GM20000 (cell line): ENCODE results near the gene SERINC3.

ENCODE experiments used
- DNase-seq: peaks from one replicate; pipeline ENCODE4 v3.0.0; 2012; ENCODE audit warnings: low spot score
- CTCF ChIP-seq: IDR thresholded peaks from 2 replicates; pipeline ENCODE4 v1.5.1; 2012; ENCODE audit warnings: mild to moderate bottlenecking, control low read depth; ENCODE audit errors: extremely low read depth, missing control alignments

Gene SERINC3

DNA sequence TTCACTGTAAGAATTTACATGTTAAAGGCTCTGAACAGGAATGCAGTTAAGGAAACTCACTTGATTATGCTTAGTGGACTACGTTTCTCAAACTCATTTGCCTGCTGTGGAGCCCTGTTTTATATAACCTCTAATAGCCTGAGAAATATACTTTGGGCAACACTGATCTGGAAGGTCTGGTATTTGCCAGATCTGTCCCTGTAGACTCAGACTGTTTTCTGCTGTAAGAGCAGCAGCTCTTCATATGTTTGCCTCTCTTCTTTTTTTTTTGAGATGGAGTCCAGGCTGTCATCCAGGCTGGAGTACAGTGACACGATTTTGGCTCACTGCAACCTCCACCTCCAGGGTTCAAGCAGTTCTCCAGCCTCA lies 36.1 kb downstream of the SERINC3 start:
- TF ChIP-seq CTCF = no peak

DNA sequence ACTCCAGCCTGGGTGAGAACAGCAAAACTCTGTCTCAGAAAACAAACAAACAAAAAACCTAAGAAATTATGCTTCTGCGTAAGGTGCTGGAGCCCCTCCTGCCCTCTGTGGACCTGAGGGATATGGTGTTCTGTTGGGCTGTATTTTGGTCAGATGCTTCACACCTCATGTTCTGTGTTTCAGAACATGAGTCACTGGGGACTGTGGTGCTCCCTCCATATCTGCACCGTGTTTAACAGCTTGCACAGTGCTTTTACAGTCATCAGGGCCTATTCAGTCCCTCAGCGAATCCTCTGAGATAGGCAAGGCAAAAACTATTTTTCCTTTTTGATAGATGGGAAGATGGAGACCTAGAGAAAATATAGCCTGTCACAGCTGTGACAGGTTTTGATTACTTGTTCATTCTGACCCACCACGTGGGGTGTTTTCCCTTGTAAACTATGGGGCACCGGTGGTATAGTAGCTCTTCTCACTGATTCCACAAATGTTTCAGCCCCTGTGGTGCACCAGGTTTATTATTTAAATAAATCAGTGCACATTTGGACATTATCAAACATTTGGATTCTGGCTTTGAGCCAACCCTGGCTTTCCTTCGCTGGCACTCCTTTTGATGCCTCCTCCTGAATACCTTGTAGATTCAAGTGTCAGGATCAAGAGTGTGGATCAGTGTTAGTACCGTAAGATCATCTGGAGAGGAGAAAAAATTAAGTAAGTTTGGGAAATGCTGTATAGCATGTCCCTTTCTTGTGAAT lies 36.6 kb downstream of the SERINC3 start:
- DNase-seq = no peak
- no peak for TF ChIP-seq CTCF

More for the DNA sequence above, 36.1 kb downstream of the SERINC3 start:
- DNase-seq = no peak

DNA sequence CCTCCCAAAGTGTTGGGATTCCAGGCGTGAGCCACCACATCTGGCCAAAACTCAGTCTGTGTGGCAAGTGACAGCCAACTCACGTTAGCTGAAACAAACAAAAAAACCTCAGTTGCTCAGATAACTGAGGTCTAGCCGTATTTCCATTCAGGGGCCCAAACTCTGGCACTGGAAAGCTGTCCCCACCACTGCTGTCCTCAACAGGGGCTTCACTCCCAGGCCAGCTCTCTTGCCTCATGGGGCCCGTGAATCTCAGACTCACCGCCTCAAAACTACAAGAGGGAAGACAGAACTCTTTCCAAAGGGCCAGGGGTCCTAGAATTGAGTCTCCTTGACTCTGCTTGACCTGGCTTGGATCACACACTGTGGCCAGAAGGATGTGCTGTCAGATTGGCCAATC lies 38.8 kb downstream of the SERINC3 start:
- DNase-seq = no peak
- no peak for TF ChIP-seq CTCF

DNA sequence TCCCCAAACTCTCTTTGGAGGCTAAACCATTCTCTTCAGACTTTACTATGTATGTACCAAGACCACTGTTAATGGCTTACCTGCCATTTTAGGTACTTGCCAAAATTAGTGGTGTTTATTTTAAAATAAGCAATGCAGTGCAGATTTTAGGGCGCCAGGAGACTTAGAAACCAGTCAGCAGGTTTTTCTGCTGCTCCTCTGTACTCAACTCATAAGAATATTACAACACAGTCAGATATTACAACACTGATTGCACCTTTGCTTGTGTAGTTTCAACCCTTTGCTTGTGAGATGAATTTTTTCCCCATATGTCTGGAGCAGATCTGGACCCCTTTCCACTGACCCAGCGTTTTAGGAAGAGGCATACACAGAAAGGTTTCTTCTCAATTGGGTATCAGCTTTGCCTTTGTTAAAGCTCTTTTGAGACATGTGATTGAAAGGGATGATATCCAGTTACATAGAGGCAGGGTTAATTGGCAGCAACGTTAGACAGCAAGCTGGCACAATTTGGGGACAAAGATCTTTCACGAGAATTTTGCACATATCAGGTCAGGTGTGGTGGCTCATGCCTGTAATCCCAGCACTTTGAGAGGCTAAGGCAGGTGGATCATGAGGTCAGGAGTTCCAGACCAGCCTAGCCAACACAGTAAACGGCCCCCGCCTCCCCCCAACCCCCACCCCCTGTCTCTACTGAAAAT lies 40.0 kb downstream of the SERINC3 start:
- no peak for DNase-seq

GRCh38 chr20:44480097-44480496 lies 41.8 kb downstream of the SERINC3 start:
- no peak for DNase-seq
- TF ChIP-seq CTCF = no peak

More for the DNA sequence above, 40.0 kb downstream of the SERINC3 start:
- TF ChIP-seq CTCF = no peak

DNA sequence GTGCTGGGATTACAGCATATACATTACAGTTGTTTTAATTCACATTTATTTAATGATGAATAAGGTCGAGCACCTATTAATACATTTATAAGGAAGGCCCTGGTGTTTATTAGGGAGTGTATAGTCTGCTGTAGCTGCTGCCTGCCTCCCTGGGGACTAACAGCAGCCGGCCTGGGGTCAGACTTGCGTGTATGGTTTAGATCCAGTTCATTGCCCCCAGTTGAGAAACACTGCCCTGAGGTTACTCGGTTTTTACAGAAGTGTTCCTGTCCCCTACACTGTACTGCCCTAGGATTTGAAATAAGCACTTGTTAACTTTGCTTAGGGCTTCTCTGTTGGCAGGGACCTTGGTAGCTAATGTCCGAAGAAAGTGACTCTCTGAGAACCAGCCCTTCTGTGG lies 42.2 kb downstream of the SERINC3 start:
- no peak for DNase-seq
- TF ChIP-seq CTCF = no peak

DNA sequence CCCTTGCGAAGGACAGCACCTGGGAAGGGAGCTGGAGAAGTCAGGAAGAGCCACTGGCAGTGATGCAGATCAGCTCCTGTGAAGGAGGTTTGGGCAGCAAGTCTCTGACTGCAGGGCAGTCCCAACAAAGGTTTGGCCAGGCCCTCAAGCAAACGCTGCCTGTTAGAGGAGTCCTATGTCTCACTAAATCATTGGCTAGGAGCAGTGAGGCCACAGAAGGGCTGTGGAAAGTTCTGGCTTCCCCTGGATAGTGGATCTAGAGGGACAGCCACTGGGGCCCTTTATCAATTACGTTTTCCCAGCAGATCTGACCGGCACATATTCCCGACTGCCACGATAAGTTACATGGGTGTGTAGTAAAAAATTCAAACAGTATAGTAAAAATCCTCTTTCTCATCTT lies 43.7 kb downstream of the SERINC3 start:
- DNase-seq = no peak
- no peak for TF ChIP-seq CTCF
